Measurements from ENCODE around the gene CASP10.

DNA sequence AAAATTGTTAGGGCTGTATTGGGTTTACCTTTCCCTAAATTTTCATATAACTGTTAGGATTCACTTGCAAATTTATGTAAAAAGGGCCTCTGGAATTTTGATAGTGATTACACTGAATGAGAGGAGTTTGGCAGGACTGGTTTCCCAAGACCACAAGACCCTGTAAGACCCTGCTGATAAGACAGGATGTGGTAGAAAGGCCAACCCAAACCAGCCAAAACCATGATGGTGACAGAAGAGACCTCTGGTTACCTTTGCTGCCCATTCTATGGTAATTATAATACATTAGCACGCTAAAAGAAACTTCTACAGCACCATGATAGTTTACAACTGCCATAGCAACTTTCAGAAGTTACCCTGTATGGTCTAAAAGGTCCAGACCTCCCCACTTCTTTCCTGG lies 8.3 kb upstream of the CASP10 start:
- TF ChIP-seq HMGXB4 (CRISPR knock-in tag; IDR thresholded peaks at IDR 0.05) (no peak), CREB1 (CRISPR knock-in tag; IDR thresholded peaks at IDR 0.05) (no peak), TEAD4 (CRISPR knock-in tag; IDR thresholded peaks at IDR 0.05) (no peak), NR1H2 (CRISPR knock-in tag; IDR thresholded peaks at IDR 0.05) (no peak), IRF1 (CRISPR knock-in tag; IDR thresholded peaks at IDR 0.05) (no peak), FOXJ3 (CRISPR knock-in tag; IDR thresholded peaks at IDR 0.05; ENCODE audit: borderline replicate concordance) (no peak), NFE2L1 (CRISPR knock-in tag; IDR thresholded peaks at IDR 0.05) (no peak), ATF3 (CRISPR knock-in tag; conservative IDR thresholded peaks at IDR 0.05) (no peak), PRDM15 (CRISPR knock-in tag; IDR thresholded peaks at IDR 0.05) (no peak)
- TF ChIP-seq, protein P1, sequence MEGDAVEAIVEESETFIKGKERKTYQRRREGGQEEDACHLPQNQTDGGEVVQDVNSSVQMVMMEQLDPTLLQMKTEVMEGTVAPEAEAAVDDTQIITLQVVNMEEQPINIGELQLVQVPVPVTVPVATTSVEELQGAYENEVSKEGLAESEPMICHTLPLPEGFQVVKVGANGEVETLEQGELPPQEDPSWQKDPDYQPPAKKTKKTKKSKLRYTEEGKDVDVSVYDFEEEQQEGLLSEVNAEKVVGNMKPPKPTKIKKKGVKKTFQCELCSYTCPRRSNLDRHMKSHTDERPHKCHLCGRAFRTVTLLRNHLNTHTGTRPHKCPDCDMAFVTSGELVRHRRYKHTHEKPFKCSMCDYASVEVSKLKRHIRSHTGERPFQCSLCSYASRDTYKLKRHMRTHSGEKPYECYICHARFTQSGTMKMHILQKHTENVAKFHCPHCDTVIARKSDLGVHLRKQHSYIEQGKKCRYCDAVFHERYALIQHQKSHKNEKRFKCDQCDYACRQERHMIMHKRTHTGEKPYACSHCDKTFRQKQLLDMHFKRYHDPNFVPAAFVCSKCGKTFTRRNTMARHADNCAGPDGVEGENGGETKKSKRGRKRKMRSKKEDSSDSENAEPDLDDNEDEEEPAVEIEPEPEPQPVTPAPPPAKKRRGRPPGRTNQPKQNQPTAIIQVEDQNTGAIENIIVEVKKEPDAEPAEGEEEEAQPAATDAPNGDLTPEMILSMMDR (IDR thresholded peaks at IDR 0.05): no peak

Data from WTC11 (cell line).